Inflammatory macrophage (primary cell): ENCODE results near the gene AGAP1.

Experiments
- DNase-seq, 2 donors: peaks; one replicate each; pipeline ENCODE4 v3.0.0-alpha.2; 2020 to 2022

The AGAP1 gene

GRCh38 chr2:236021499-236022057 lies 527.7 kb downstream of the AGAP1 start:
- DNase-seq = no peak

GRCh38 chr2:236022128-236022527 lies 528.3 kb downstream of the AGAP1 start:
- no peak for DNase-seq

- DNase-seq = no peak
Measured at GRCh38 chr2:236025892-236026291, 532.0 kb downstream of the AGAP1 start.

- no peak for DNase-seq
Measured at GRCh38 chr2:236026841-236027240, 533.0 kb downstream of the AGAP1 start.

GRCh38 chr2:236028066-236028465 lies 534.2 kb downstream of the AGAP1 start:
- no peak for DNase-seq

GRCh38 chr2:236033462-236033861 lies 539.6 kb downstream of the AGAP1 start:
- no peak for DNase-seq

GRCh38 chr2:236034974-236035373 lies 541.1 kb downstream of the AGAP1 start:
- no peak for DNase-seq

- no peak for DNase-seq
Measured at GRCh38 chr2:236036045-236036444, 542.2 kb downstream of the AGAP1 start.

GRCh38 chr2:236038096-236038495 lies 544.3 kb downstream of the AGAP1 start:
- no peak for DNase-seq

GRCh38 chr2:236040600-236041328 lies 546.9 kb downstream of the AGAP1 start:
- no peak for DNase-seq

GRCh38 chr2:236041616-236042015 lies 547.8 kb downstream of the AGAP1 start:
- no peak for DNase-seq

GRCh38 chr2:236042087-236042486 lies 548.2 kb downstream of the AGAP1 start:
- no peak for DNase-seq

GRCh38 chr2:236044191-236044590 lies 550.3 kb downstream of the AGAP1 start:
- DNase-seq = no peak

- DNase-seq = no peak
Measured at GRCh38 chr2:236045251-236046235, 551.7 kb downstream of the AGAP1 start.

GRCh38 chr2:236046715-236047114 lies 552.9 kb downstream of the AGAP1 start:
- no peak for DNase-seq

- DNase-seq = no peak
Measured at GRCh38 chr2:236047176-236047575, 553.3 kb downstream of the AGAP1 start.

GRCh38 chr2:236047886-236048540 lies 554.2 kb downstream of the AGAP1 start:
- no peak for DNase-seq

GRCh38 chr2:236049981-236050380 lies 556.1 kb downstream of the AGAP1 start:
- no peak for DNase-seq

- no peak for DNase-seq
Measured at GRCh38 chr2:236051351-236051750, 557.5 kb downstream of the AGAP1 start.

GRCh38 chr2:236051806-236052205 lies 558.0 kb downstream of the AGAP1 start:
- no peak for DNase-seq

- DNase-seq = no peak
Measured at GRCh38 chr2:236052206-236052605, 558.4 kb downstream of the AGAP1 start.

- DNase-seq = no peak
Measured at GRCh38 chr2:236052926-236053821, 559.3 kb downstream of the AGAP1 start.
